H1 (cell line): ENCODE measurements around the gene DPP4. TPM values are rescaled to one million over a fixed set of nuclear protein-coding genes. Genes with fewer than 3 reads are reported as not detected.

ENCODE experiments used
- CTCF ChIP-seq, 3 experiments: IDR thresholded peaks; 1 replicate in 2 of 3; 2 replicates in 1 of 3; pipeline versions ENCODE4 v1.5.1 to v1.6.1; 2011; ENCODE audit warnings: low read length in 3 of 3, mild to moderate bottlenecking in 3 of 3, inconsistent platforms in 2 of 3, low read depth in 1 of 3, moderate library complexity in 1 of 3; ENCODE audit not compliant: insufficient read depth in 1 of 3; ENCODE audit errors: control extremely low read depth in 1 of 3
- polyA plus RNA-seq, 7 experiments: library from polyadenylated mRNA; depleted of rRNA in 3 of 7; stranded (reverse) in 5 of 7; unstranded in 2 of 7; fragments of >200 nt in 5 of 7; fragments of 200-250 nt in 2 of 7; gene quantifications; 1 replicate in 5 of 7; 2 replicates in 1 of 7; 4 replicates in 1 of 7; pipeline versions ENCODE4 v1.2.1 to v1.2.3, GENCODE V29; 2011 to 2013; ENCODE audit warnings: missing spikeins in 2 of 7, mixed read lengths in 2 of 7
- total RNA-seq: library from RNA; stranded (reverse); fragmentation: NEBNext Ultra II Directional; extraction: Animal tissue kit (Norgen Biotek cat#: 25700); gene quantifications from 2 replicates; pipeline ENCODE4 v1.2.1, GENCODE V29; 2021

Gene DPP4
- total and polyA plus RNA-seq, 2 of the 8 experiments (the other 6 are each of a cell fraction or from before 2014, with no cell fraction given), result 1.3 to 3.1 TPM

GRCh38 chr2:162007447-162008040 is 66.5 kb downstream of the DPP4 start (continued):
- no peak; a peak in 1 of 4 replicates for TF ChIP-seq CTCF (IDR thresholded peaks at IDR 0.05; ENCODE audit: control extremely low read depth in 1 of 3, insufficient read depth in 1 of 3, low read depth in 1 of 3, low read length in 3 of 3)
